Epithelial cell of prostate (primary cell): Measurements from ENCODE around the gene TTC13.
A peak's percentile ranks its signal among the peaks of the same experiment; 100 is the strongest.
"Not testable (repeated sequence)": the region's sequence is repeated elsewhere in the genome, so short reads cannot be mapped to it uniquely, and the experiment has no call there.

Source experiments
- DNase-seq: peaks from one replicate; pipeline ENCODE4 v3.0.0-alpha.2; 2011; ENCODE audit warnings: low read depth, low spot score
- H3K27ac ChIP-seq: fragments of 450-650 bp; 2 replicates; pipeline ENCODE4 v1.5.1; 2017; ENCODE audit warnings: mild to moderate bottlenecking

The TTC13 gene

DNA sequence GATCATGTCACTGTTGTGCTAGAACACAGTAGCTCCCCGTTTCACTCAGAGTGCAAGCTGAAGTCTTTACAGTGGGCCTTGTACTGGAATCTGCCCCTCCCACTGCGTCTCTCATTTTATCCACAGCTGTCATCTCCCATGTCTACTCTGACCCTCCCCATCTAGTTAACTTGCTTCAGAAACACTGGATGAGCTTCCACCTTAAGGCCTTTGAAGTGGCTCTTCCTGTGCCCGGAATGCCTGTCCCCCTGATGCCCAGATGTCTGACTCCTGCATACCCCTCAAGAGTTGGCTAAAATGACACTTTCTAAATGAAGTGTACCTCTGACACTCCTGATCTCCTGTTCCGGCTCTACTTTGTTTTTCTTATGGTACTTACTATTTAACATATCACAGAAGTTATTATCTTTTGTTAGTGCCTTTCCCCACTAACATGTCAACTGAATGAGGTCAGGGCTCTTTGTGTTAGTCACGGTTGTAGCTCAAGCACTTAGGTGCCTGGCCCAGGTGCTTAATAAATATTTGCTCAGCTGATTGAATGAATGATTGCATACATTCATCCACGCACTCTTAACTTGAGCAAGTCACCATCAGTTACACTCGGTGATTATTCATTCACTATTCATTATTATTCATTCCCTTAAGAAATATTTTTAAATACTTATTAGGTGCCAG, 13.6 kb upstream of the TTC13 start:
- DNase-seq = peak; percentile 41
- no peak overlapping the region for H3K27ac ChIP-seq

GRCh38 chr1:230987448-230987847, 8.8 kb upstream of the TTC13 start:
- DNase-seq = no peak
- no peak overlapping the region for H3K27ac ChIP-seq

DNA sequence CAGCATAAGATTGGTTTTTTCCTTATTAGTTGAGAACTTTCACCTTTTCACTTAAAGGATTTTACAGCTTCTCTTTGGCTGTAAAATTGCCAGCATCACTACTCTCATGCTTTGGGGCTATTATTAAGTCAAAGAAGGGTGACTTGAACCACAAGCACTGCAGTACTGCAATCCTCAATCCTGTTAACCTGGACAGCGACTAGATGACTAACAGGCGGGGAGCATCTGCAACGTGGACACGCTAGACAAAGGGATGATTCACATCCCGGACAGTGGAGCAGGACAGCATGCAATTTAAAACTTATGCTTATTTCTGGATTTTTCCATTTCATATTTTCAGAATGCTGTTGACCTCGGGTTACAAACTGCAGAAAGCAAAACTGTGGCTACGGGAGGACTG, 8.3 kb upstream of the TTC13 start:
- no peak overlapping the region for H3K27ac ChIP-seq
- DNase-seq = no peak

DNA sequence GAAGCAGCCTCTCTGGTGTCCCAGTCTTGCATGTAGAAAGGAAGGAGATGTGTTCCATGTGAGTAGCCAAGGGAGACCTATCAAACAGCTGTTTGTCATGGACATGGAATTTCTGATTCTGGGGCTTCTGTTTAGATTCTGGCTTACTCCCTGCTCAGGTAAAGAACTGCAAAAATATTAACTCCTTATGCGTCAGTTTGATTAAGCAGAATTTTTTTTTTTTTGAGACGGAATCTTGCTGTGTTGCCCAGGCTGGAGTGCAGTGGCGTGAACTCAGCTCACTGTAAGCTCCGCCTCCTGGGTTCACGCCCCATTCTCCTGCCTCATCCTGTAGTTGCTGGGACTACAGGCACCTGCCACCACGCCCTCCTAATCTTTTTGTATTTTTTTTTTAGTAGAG, 7.0 kb upstream of the TTC13 start:
- no peak for DNase-seq
- no peak overlapping the region for H3K27ac ChIP-seq

- DNase-seq, H3K27ac ChIP-seq: not testable (repeated sequence)
These were observed 6.2 kb upstream of the TTC13 start for GRCh38 chr1:230984622-230985515.

GRCh38 chr1:230983811-230984210, 5.2 kb upstream of the TTC13 start:
- H3K27ac ChIP-seq = no peak overlapping the region
- no peak for DNase-seq

GRCh38 chr1:230982696-230983095, 4.0 kb upstream of the TTC13 start:
- H3K27ac ChIP-seq = no peak overlapping the region
- DNase-seq = no peak

DNA sequence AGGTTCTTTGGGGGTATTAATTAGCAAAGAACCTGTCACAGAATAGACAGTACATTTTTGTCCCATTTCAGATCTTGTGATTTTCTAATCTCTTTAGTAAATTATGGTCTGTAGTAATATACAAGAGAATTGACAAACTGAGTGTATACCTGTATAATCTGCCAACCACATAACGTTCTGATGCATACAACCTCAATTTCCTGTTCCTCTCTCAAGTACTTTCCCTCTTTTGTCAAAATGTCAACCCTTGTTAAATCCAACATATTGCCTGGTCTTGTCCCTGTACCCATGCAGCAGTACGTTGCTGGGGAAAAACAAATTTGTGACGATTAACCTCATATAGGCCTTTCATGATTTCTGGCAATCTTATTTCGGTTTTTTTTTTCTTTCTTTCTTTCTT, 1.3 kb upstream of the TTC13 start:
- no peak overlapping the region for H3K27ac ChIP-seq
- DNase-seq = no peak

DNA sequence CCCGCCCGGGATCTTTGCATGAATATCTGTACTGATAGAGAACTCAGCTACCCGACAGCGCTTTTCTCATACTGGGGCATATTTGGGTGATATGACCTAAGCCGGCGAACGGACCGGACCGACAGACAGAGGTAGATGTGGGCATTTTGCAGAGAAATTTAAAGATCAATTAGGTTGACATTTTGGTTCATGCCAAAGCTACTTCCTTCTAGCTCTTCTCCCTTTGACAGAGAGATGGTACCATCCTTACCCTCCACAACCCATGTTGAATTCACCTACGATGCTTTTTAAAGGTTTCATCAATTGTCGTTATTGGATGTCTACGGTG, 692 bp upstream of the TTC13 start:
- DNase-seq = no peak
- H3K27ac ChIP-seq = peak overlapping the region; percentile 26

- no peak for DNase-seq
- H3K27ac ChIP-seq = no peak overlapping the region
These were observed 735 bp downstream of the TTC13 start for GRCh38 chr1:230977761-230978490.

GRCh38 chr1:230976825-230977747, 1.6 kb downstream of the TTC13 start:
- no peak for DNase-seq
- no peak overlapping the region for H3K27ac ChIP-seq

- no peak for DNase-seq
- no peak overlapping the region for H3K27ac ChIP-seq
These were observed 2.3 kb downstream of the TTC13 start for GRCh38 chr1:230976360-230976759.

- H3K27ac ChIP-seq = no peak overlapping the region
- no peak for DNase-seq
These were observed 3.0 kb downstream of the TTC13 start for GRCh38 chr1:230975636-230976035.

DNA sequence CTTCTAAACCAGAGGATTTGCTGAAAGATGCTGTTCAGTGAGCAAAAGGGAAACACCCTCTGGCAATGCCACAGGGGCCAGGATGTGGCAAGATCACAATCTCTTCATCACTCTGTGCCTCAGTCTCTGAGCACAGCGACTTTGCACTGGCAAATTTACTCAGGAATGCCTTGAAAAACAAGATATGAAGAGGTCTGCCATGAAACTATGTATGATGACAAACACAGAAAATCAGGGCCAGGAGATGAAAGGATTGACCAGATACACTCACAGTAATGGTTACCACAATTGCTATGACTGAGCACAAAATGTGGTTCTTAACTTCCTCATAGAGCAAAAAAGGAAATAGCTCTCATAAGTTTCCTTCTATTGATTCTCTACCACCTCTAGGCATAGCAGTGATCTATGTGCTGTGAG, 5.8 kb downstream of the TTC13 start:
- DNase-seq = no peak
- H3K27ac ChIP-seq = no peak overlapping the region

DNA sequence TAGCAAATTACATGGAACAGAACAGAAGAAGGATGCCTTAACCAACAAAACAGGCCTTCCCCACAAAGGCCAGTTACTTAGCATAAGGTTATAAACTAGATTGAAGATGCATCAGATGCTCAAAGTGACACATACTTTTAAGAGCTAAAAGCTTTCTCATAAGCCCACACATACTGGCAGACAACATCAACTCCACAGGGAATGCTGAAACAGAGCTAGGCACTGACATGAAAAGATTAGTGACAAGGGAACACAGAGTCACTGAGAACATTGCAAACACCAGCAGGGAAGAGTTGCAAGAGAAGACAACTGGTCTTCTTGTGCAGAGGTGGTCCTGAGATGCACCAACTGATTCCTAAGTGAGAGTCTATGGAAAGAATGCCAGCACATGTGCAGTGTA, 6.9 kb downstream of the TTC13 start:
- H3K27ac ChIP-seq = no peak overlapping the region
- DNase-seq = no peak

- H3K27ac ChIP-seq = no peak overlapping the region
- no peak for DNase-seq
These were observed 8.2 kb downstream of the TTC13 start for GRCh38 chr1:230970432-230970831.

DNA sequence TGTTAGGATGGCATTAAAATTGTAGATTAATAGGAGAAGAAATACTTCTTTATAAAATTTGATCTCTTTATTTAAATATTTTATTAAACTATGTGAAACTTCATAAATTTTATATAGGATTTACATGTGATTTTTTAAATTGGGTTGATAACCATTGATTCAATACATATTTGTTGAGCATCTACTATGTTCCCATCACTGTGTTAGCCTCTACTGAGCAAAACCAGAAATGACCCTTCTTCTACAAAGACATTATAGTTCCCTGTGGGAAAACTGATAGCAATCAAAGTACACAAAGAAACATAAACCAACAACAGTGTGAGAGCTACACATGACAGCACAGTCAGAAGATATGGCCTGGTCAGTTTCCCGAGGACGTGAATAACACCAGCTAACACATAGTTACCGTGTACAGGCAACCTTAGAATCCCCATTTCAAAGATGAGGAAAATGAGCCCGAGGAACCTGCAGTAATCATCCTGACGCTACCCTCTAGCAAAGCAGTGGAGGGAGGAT, 12.2 kb downstream of the TTC13 start:
- H3K27ac ChIP-seq = no peak overlapping the region
- DNase-seq = no peak

DNA sequence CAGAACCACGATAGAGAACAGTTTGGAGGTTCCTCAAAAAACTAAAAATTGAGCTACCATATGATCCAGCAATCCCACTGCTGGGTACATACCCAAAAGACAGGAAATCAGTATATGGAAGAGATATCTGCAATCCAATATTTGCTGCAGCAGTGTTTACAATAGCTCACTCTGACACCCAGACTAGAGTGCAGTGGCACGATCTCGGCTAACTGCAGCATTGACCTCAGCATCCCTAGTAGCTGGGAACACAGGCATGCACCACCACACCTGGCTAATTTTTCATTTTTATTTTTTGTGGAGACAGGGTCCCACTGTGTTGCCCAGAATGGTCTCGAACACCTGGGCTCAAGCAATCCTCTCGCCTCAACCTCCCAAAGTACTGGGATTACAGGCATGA, 13.1 kb downstream of the TTC13 start:
- no peak overlapping the region for H3K27ac ChIP-seq

GRCh38 chr1:230964896-230965295, 13.8 kb downstream of the TTC13 start:
- no peak for DNase-seq
- H3K27ac ChIP-seq = no peak overlapping the region

More for the DNA sequence above, 13.1 kb downstream of the TTC13 start:
- no peak for DNase-seq

DNA sequence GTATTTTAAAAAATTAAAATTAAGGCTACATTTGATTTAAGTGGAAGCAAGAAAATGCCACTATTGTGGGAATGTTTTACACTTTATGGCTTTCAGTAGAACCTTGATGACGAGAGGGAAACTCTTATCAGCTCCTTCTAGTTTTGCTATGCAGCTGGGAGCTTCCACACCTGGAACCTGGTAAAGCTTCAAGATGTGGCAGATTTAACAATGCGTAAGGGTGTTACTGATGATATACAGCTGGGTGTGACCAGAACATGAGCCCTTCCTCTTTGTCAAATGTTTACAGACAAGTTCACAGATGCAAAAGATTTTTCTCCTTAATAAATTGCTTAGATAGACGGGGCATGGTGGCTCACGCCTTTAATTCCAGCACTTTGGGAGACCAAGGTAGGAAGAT, 20.3 kb downstream of the TTC13 start:
- no peak overlapping the region for H3K27ac ChIP-seq
- no peak for DNase-seq
